ENCODE measurements around the gene HLA-DQB2.

DNA sequence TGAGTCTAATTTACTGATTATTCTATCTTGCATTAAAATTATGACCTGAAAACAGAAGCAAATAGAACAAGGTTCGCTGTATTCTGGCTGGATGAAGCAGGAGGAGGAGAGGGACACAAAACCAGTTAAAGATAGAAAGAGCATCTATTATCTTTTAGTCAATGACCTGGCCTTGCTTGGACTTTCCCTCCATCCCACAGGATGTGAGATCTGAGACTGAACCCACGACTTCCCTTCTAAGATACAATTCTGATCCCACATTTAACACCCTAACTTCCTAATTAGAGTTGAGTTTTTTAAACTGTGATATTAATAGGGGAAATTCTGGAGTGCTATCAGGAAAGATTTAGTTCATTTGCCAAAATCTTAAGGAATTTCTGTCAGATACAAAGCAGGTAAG lies 25.2 kb downstream of the HLA-DQB2 start:
- TF ChIP-seq EZH2phosphoT487 (IDR thresholded peaks at IDR 0.05; ENCODE audit: borderline replicate concordance, low read depth, low read length) (no peak), CTCF (conservative IDR thresholded peaks at IDR 0.05; ENCODE audit: low read length) (no peak)
